Myocyte (in vitro differentiated cells): Measurements from ENCODE around the gene ISL2. TPM values are rescaled to one million over a fixed set of nuclear protein-coding genes. Genes with fewer than 3 reads are reported as not detected.
"Not testable (repeated sequence)": the region's sequence is repeated elsewhere in the genome, so short reads cannot be mapped to it uniquely, and the experiment has no call there.

Experiments used
- DNase-seq: peaks from one replicate; pipeline ENCODE4 v3.0.0-alpha.2; 2012; ENCODE audit warnings: low read depth
- polyA plus RNA-seq: library from polyadenylated mRNA; unstranded; fragments of >200 nt; gene quantifications from one replicate; pipeline ENCODE4 v1.2.1, GENCODE V29; 2012; ENCODE audit warnings: missing spikeins
- total RNA-seq: library from RNA; depleted of rRNA; stranded (reverse); fragments of >200 nt; gene quantifications from 2 replicates; pipeline ENCODE4 v1.2.3, GENCODE V29; 2014

ISL2 gene
- total RNA-seq, result 3.9 and 5.3 TPM in 2 replicates
- 4.1 TPM for polyA plus RNA-seq

- peak; percentile 97 for DNase-seq
Observed at GRCh38 chr15:76336254-76337058, at the start of gene ISL2. ISL2 (plus strand) TSS chr15:76336773; CDS start chr15:76336884, 111 bp downstream.

- DNase-seq, result no peak
Observed at GRCh38 chr15:76289582-76289981, 47.0 kb upstream of the ISL2 start.

DNA sequence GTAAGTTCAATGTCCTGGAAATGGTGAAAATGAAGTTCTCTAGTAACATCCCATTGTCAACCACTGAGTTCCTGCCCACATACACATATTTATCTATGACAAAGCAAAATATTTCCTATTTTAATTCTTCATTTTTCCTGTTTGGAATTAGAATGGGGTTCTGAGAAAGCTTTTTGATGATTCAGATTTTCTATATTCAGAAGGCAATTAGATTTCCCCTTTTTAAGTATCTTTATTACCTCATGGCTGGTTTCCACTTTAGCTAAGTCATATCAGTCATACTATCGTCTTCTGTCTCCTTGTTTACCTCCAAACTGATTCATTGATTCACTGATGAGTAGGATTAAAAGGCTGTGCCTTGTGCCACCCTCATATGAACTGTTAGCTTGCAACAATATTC lies 43.2 kb upstream of the ISL2 start:
- DNase-seq, result no peak

- DNase-seq, result not testable (repeated sequence)
Observed at GRCh38 chr15:76294463-76294862, 42.1 kb upstream of the ISL2 start.

GRCh38 chr15:76296849-76297248 lies 39.7 kb upstream of the ISL2 start:
- DNase-seq, result no peak

GRCh38 chr15:76297951-76298350 lies 38.6 kb upstream of the ISL2 start:
- DNase-seq, result not testable (repeated sequence)

- DNase-seq, result no peak
Observed at GRCh38 chr15:76298986-76299385, 37.6 kb upstream of the ISL2 start.

DNA sequence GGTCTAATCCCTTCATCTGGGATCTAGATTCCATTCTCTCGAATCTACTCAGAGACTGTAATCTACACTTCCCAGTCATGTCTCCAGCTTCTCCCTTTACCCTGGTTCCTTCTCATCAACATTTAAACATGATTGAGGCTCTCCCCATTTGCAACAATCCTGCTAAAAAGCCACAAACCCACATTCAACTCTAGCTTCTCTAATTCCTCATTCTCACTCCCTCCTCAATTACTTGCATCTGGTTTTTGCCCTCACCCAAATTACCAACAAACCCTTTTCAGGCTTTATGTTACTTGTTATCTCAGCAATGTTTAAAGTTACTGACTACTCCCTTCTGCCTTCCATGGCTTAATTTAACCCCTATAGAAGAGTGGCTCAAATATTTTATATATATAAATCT lies 36.8 kb upstream of the ISL2 start:
- no peak for DNase-seq

GRCh38 chr15:76303909-76304308 lies 32.7 kb upstream of the ISL2 start:
- DNase-seq, result no peak

DNA sequence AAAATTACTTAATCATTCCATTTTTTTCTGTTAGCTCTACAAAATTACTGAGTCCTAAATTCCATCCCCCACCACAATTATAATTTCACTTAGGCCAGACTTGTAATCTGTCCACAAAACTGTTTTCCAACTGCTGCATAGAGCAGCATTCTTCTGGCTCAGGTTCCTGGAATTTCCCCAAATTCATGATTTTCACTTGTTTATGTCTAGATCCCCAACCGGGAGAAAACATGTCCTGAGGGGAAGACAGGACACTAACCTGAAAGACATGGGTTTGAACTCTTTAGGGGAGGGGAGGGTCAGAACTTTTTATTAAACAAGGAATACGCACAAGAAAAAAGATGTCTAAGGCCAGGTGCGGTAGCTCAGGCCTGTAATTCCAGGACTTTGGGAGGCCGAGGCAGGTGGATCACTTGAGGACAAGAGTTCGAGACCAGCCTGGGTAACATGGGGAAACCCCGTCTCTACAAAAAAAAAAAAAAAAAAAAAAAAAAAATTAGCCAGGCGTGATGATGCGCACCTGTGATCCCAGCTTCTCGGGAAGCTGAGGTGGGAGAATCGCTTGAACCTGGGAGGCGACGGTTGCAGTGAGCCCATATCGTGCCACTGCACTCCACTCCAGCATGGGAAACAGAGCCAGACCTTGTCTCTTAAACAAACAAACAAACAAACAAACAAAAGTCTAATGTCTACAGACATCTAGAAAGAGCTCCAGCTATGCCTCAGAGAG lies 26.8 kb upstream of the ISL2 start:
- DNase-seq, result no peak

DNA sequence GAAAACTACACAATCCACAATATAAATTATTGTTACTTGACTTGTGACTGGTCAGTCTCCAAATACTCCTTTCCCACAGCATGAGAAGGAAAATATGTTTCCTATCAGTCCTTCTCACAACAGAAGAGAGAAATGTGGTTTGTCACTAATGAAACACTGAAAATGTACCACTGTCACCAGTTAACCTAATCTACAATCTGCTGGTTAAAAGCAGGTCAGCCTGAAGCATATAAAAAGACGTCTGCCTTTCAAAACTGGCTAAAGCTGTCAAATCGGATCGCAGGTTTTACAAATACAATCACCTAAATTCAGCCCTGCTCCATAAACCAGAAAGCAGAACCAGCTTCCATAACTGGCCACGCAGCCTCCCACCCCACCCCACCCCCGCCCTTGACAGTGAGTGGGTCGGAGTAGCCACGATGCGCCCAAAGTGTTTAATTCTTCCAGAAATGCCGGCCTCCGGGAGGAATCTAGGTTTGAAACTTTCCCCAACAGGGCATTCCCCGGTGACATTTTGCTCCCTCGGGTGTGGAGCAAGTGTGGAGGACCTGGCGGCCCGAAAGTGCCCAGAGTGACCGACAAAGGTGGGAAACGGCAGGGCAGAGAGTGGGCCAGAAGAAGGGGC lies 26.0 kb upstream of the ISL2 start:
- DNase-seq, result peak; percentile 36

GRCh38 chr15:76311100-76311953 lies 25.2 kb upstream of the ISL2 start, which contains the start of gene ETFA:
ETFA (minus strand) TSS chr15:76311469; CDS start chr15:76311388, 81 bp downstream.
- DNase-seq, result peak; percentile 99

DNA sequence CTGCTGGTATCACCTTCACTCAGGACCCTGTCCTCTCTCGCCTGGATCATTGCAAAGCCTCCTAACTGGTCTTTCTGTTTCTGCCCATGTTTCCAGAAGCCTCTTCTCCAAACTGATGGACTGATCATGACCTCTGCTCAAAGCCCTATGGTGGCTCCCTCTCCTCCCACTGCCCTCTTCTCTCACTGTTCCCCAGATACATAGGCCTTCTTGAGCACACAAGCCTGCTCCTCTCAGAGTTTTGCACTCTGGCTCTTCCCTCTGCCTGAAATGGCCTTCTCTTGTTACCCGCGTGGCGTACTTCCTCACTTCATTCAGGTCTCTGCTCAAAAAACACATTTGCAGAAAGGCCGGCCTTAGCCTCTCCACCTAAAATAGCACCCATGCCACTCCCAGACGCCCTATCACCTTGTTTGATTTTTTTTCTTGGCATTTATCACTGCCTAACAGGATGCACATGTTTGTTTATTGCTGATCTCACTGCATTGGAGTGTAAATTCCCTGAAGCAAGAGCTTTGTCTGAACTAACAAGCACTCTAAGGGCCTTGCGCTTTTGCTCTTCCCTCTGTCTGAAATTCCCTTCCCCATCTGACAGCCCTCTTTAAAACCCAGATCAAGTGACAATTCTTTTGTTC lies 23.9 kb upstream of the ISL2 start:
- no peak for DNase-seq

DNA sequence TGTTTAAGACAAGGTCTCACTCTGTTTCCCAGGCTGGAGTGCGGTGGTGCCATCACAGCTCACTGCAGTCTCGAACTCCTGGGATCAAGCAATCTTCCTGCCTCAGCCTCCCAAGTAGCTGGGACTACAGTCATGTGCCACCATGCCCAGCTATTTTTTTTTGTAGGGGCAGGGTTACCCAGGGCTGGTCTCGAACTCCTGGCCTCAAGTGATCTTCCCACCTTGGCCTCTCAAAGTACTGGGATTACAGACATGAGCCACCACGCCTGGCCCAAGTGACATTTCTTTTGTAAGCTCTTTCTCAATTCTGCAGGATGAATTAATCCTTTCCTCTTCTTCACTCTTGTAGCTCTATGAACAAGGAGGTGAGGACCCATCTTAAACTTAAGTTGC lies 23.4 kb upstream of the ISL2 start:
- not testable (repeated sequence) for DNase-seq

GRCh38 chr15:76313731-76314130 lies 22.8 kb upstream of the ISL2 start:
- DNase-seq, result no peak

- DNase-seq, result no peak
Observed at GRCh38 chr15:76320012-76320411, 16.6 kb upstream of the ISL2 start.

DNA sequence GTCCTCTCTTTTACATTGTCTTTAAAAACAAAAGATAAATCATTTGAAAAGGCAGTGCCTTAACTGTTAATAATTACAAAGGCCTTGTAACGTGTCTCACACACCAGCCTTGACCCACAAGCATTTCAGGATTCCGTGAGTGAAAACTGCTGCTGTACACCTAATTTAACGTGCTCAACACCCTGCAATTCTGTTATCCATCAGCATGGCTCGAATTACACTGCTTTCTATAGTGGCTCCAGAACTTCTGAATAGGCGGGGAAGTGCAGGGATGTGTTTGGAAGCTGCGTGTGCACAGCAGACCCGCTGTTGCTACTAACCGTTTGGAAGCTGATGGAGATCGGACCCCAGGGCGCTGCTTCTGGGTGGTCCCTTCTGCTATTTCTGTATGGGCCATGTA lies 15.4 kb upstream of the ISL2 start:
- DNase-seq, result no peak

DNA sequence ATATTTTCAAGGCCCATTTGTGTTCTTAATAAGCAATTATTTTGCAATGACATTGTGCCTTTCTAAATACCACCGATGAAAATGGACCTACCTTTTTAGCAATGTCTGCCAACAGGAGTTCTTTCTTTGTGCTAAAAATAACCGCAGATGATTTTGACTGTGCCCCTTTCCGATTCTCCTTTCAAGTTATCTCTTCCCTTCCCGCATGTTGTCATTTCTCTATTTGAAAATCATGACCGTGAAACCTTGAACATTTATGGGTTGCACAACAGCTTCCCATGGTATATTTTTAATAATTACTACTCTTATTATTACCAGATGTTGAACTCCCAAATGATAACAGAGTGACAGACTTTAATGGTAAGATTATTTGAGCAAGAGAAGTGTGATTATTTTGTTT lies 15.0 kb upstream of the ISL2 start:
- DNase-seq, result no peak

GRCh38 chr15:76324066-76324465 lies 12.5 kb upstream of the ISL2 start:
- DNase-seq, result no peak

DNA sequence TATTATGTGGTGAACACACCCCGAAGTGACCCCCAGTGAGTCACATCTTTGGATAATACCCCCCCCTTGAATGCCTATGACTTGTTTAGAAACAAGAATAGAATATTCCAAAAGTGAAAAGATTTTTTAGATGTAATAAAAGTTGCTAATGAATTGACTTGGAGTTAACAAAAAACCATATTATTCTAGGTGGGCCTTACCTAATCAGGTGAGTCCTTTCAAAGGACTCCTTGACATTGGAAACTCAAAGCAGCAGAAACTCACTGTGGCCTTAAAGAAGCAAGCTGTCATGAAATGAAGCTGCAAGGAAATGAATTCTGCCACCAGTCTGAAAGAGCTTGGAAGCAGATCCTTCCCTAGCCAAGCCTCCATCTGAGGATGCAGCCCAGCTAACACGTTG lies 10.9 kb upstream of the ISL2 start:
- no peak for DNase-seq
